Measurements from ENCODE around the gene LRRC59.

- TF ChIP-seq POLR2A (IDR thresholded peaks at IDR 0.05): no peak
- TF ChIP-seq CTCF (IDR thresholded peaks at IDR 0.05): no peak
These were observed 38.2 kb downstream of the LRRC59 start for GRCh38 chr17:50359005-50359699.

Data from sigmoid colon (tissue), 3 donors.